SIG-M5 (cell line): Measurements from ENCODE around the gene L1CAM.

Source experiments
- DNase-seq: peaks from one replicate; lab custom pipeline; 2025; lab: John Stamatoyannopoulos, UW

L1CAM gene

GRCh38 chrX:153922932-153923857, 37.2 kb upstream of the L1CAM start:
- no peak for DNase-seq

GRCh38 chrX:153921511-153922446, 35.8 kb upstream of the L1CAM start:
- no peak for DNase-seq

GRCh38 chrX:153921070-153921469, 35.1 kb upstream of the L1CAM start:
- DNase-seq, result no peak

- no peak for DNase-seq
Measured at GRCh38 chrX:153920546-153920945, 34.6 kb upstream of the L1CAM start.

- DNase-seq, result no peak
Measured at GRCh38 chrX:153919281-153919680, 33.3 kb upstream of the L1CAM start.

- no peak for DNase-seq
Measured at GRCh38 chrX:153917869-153918268, 31.9 kb upstream of the L1CAM start.

GRCh38 chrX:153913701-153914100, 27.7 kb upstream of the L1CAM start:
- no peak for DNase-seq

GRCh38 chrX:153913211-153913610, 27.2 kb upstream of the L1CAM start:
- DNase-seq, result no peak

- DNase-seq, result no peak
Measured at GRCh38 chrX:153911798-153912197, 25.8 kb upstream of the L1CAM start.

- no peak for DNase-seq
Measured at GRCh38 chrX:153910446-153910845, 24.5 kb upstream of the L1CAM start.

GRCh38 chrX:153909980-153910360, 24.0 kb upstream of the L1CAM start:
- no peak for DNase-seq

GRCh38 chrX:153909024-153909979, 23.3 kb upstream of the L1CAM start:
- no peak for DNase-seq

GRCh38 chrX:153908219-153908860, 22.4 kb upstream of the L1CAM start:
- no peak for DNase-seq

- no peak for DNase-seq
Measured at GRCh38 chrX:153907456-153907855, 21.5 kb upstream of the L1CAM start.

- no peak for DNase-seq
Measured at GRCh38 chrX:153906126-153906917, 20.3 kb upstream of the L1CAM start.

GRCh38 chrX:153905481-153906095, 19.6 kb upstream of the L1CAM start:
- no peak for DNase-seq

- DNase-seq, result no peak
Measured at GRCh38 chrX:153903991-153904957, 18.3 kb upstream of the L1CAM start, which contains the start of gene AVPR2. AVPR2 (plus strand) TSS chrX:153904673; CDS start chrX:153905146, 473 bp downstream.

- DNase-seq, result no peak
Measured at GRCh38 chrX:153903238-153903980, 17.4 kb upstream of the L1CAM start.
